Endodermal cell (in vitro differentiated cells): ENCODE measurements around the gene CEP170B. TPM values are rescaled to one million over a fixed set of nuclear protein-coding genes. Genes with fewer than 3 reads are reported as not detected.
"Not testable (repeated sequence)": the region's sequence is repeated elsewhere in the genome, so short reads cannot be mapped to it uniquely, and the experiment has no call there.

Experiments
- DNase-seq: peaks from one replicate; pipeline ENCODE4 v3.0.0-alpha.2; 2017
- H3K27ac ChIP-seq: 2 replicates; pipeline ENCODE4 v1.5.1; 2013; ENCODE audit warnings: mild to moderate bottlenecking, low read depth, low read length, moderate library complexity
- H3K27me3 ChIP-seq: 2 replicates; pipeline ENCODE4 v1.6.1; 2013; ENCODE audit warnings: mild to moderate bottlenecking, low read length, moderate library complexity; ENCODE audit not compliant: insufficient read depth, control insufficient read depth, poor library complexity, severe bottlenecking
- H3K36me3 ChIP-seq: 2 replicates; pipeline ENCODE4 v1.7.0; 2013; ENCODE audit warnings: mild to moderate bottlenecking, low read length, moderate library complexity; ENCODE audit not compliant: control insufficient read depth, insufficient read depth
- H3K4me1 ChIP-seq: one replicate; pipeline ENCODE4 v1.7.0; 2013; ENCODE audit warnings: low read length; ENCODE audit not compliant: control insufficient read depth, insufficient read depth
- H3K4me3 ChIP-seq: 2 replicates; pipeline ENCODE4 v1.5.1; 2013; ENCODE audit warnings: mild to moderate bottlenecking, low read length, moderate library complexity
- H3K9ac ChIP-seq: 2 replicates; pipeline ENCODE4 v1.6.1; 2013; ENCODE audit warnings: mild to moderate bottlenecking, low read length, moderate library complexity; ENCODE audit not compliant: poor library complexity, severe bottlenecking; ENCODE audit errors: extremely low read depth
- H3K9me3 ChIP-seq: 2 replicates; pipeline ENCODE4 v1.6.1; 2013; ENCODE audit warnings: mild to moderate bottlenecking, low read length, moderate library complexity; ENCODE audit not compliant: control insufficient read depth
- H3K27ac Mint-ChIP-seq: 2 replicates; pipeline ENCODE4 v1.8.0; 2020; ENCODE audit warnings: mixed read lengths
- H3K27me3 Mint-ChIP-seq: 2 replicates; pipeline ENCODE4 v1.8.0; 2021; ENCODE audit warnings: mild to moderate bottlenecking, mixed read lengths; ENCODE audit not compliant: insufficient read depth
- H3K36me3 Mint-ChIP-seq: 2 replicates; pipeline ENCODE4 v1.8.0; 2020; ENCODE audit warnings: low read depth, mixed read lengths
- H3K4me1 Mint-ChIP-seq: 2 replicates; pipeline ENCODE4 v1.8.0; 2020; ENCODE audit warnings: mixed read lengths
- H3K4me3 Mint-ChIP-seq: 2 replicates; pipeline ENCODE4 v1.8.0; 2020; ENCODE audit warnings: mild to moderate bottlenecking, moderate library complexity, mixed read lengths
- H3K9me3 Mint-ChIP-seq: 2 replicates; pipeline ENCODE4 v1.8.0; 2020; ENCODE audit warnings: mild to moderate bottlenecking, mixed read lengths
- WGBS, 2 experiments: methylation state at CpG; one replicate each; pipeline versions ENCODE4 v1.1.5 to v1.1.7; 2013; ENCODE audit warnings: missing lambda C conversion rate in 2 of 2, mixed read lengths in 1 of 2; ENCODE audit not compliant: insufficient coverage in 1 of 2, insufficient read length in 1 of 2; 5-methylcytosine and 5-hydroxymethylcytosine counted together
- total RNA-seq, 2 donors: library from RNA; stranded (reverse); fragmentation: NEBNext Ultra II Directional in 1 of 2; extraction: Animal tissue kit (Norgen Biotek cat#: 25700) in 1 of 2; gene quantifications; 2 replicates in 1 of 2; 3 replicates in 1 of 2; pipeline ENCODE4 v1.2.1, GENCODE V29; 2021
- TF ChIP-seq, protein P1 (sequence below): fragments of 200-600 bp; sonication (generic); conservative IDR thresholded peaks from 2 replicates; pipeline ENCODE4 v1.5.0; 2021; ENCODE audit warnings: antibody characterized with exemption, mild to moderate bottlenecking

The CEP170B gene
- total RNA-seq, 2 donors from 2014 or later = 38.9 to 43.1 TPM

DNA sequence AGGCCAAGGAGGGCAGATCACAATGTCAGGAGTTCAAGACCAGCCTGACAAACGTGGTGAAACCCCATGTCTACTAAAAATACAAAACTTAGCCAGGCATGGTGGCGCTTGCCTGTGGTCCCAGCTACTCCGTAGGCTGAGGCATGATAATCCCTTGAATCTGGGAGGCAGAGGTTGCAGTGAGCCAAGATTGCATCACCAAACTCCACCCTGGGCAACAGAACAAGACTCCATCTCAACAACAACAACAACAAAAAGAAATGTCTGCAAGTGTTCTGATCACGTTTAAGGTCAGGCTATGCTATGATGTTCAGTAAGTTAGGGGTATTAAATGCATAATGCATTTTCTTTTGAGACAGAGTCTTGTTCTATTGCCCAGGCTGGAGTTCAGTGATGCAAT, 52.9 kb downstream of the CEP170B start:
- WGBS, 2 experiments = 84 to 95% methylated on average over 4 of the region's 4 CpGs
- Histone ChIP-seq H3K27ac (no peak overlapping the region), H3K4me3 (no peak overlapping the region), H3K36me3 (no peaks in the 10 kb centered on the region), H3K4me1 (no peaks in the 10 kb centered on the region), H3K27me3 (peaks cover 14% of the 10 kb centered on the region), H3K9me3 (no peaks in the 10 kb centered on the region), H3K9ac (no peak overlapping the region)
- DNase-seq = no peak
- Mint-ChIP-seq H3K27ac (no peak overlapping the region), H3K36me3 (no peaks in the 10 kb centered on the region), H3K4me3 (no peak overlapping the region), H3K27me3 (peaks cover 19% of the 10 kb centered on the region), H3K9me3 (no peaks in the 10 kb centered on the region), H3K4me1 (no peaks in the 10 kb centered on the region)
- TF ChIP-seq, protein P1, sequence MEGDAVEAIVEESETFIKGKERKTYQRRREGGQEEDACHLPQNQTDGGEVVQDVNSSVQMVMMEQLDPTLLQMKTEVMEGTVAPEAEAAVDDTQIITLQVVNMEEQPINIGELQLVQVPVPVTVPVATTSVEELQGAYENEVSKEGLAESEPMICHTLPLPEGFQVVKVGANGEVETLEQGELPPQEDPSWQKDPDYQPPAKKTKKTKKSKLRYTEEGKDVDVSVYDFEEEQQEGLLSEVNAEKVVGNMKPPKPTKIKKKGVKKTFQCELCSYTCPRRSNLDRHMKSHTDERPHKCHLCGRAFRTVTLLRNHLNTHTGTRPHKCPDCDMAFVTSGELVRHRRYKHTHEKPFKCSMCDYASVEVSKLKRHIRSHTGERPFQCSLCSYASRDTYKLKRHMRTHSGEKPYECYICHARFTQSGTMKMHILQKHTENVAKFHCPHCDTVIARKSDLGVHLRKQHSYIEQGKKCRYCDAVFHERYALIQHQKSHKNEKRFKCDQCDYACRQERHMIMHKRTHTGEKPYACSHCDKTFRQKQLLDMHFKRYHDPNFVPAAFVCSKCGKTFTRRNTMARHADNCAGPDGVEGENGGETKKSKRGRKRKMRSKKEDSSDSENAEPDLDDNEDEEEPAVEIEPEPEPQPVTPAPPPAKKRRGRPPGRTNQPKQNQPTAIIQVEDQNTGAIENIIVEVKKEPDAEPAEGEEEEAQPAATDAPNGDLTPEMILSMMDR = no peak

DNA sequence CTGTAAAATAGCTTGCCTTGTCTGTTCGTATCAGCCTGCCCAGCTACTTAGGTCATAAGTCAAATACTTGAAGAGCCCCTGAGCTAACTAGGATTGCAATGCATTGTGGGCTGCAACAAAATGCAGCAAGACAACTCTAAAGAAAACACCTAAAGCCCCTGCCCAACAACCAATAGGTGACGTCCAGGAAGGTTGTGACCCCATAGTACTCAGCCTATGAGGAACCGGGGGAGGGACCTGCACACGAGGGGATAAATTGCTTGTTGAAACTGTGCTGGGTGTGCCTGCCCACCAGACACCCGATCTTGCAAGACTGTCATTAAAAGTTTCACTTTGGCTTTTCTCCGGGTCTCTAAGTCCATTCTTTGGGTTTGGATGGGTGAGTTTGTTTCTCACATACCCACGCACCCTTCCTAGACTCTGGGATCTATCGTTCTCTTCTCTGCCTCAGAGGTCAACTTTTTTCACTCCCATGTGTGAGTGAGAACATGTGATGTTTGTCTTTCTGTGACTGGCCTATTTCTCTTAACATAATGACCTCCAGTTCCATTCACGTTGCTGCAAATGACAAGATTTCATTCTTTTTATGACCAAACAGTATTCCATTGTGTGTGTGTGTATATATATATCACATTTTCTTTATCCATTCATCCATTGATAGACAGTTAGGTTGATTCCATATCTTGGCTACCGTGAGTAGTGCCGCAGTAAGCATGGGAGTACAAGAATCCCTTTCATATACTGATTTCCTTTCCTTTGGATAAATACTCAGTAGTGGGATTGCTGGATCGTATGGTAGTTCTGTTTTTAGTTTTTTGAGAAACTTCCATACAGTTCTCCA, 54.3 kb downstream of the CEP170B start:
- H3K9me3 ChIP-seq, H3K36me3 ChIP-seq, H3K4me1 ChIP-seq, H3K9me3 Mint-ChIP-seq, DNase-seq, H3K27me3 Mint-ChIP-seq, H3K9ac ChIP-seq, H3K4me3 ChIP-seq, H3K36me3 Mint-ChIP-seq, H3K4me3 Mint-ChIP-seq, H3K27ac ChIP-seq, H3K4me1 Mint-ChIP-seq, H3K27me3 ChIP-seq, H3K27ac Mint-ChIP-seq: not testable (repeated sequence)
- WGBS, 2 experiments = 94% methylated on average over 5 to 10 of the region's 12 CpGs

DNA sequence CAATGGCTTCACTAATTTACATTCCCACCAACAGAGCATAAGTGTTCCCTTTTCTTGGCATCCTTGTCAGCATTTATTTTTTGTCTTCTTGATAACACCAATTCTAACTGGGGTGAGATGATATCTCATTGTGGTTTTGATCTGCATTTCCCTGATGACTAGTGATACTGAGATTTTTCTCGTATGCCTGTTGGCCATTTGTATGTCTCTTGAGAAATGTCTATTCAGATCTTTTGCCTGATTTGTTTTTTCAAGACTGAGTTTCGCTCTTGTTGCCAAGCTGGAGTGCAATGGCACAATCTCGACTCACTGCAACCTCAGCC, 54.9 kb downstream of the CEP170B start:
- Mint-ChIP-seq H3K4me3 (no peak overlapping the region), H3K27me3 (peaks cover 8% of the 10 kb centered on the region), H3K36me3 (no peaks in the 10 kb centered on the region), H3K27ac (no peak overlapping the region), H3K4me1 (no peaks in the 10 kb centered on the region), H3K9me3 (peaks cover 4% of the 10 kb centered on the region)
- DNase-seq = no peak
- H3K27ac ChIP-seq = no peak overlapping the region
- TF ChIP-seq, protein P1 = no peak
- H3K4me1 ChIP-seq = no peaks in the 10 kb centered on the region
- H3K4me3 ChIP-seq = no peak overlapping the region
- no peaks in the 10 kb centered on the region for H3K9me3 ChIP-seq
- no peaks in the 10 kb centered on the region for H3K36me3 ChIP-seq
- H3K9ac ChIP-seq = no peak overlapping the region
- H3K27me3 ChIP-seq = peaks cover 4% of the 10 kb centered on the region
- 0 to 63% methylated on average over 1 to 3 of the region's 3 CpGs for WGBS, 2 experiments
